Mesothelial cell of epicardium (in vitro differentiated cells): ENCODE data around the gene SLC5A10. TPM values are rescaled to one million over a fixed set of nuclear protein-coding genes. Genes with fewer than 3 reads are reported as not detected.
"Not testable (repeated sequence)": the region's sequence is repeated elsewhere in the genome, so short reads cannot be mapped to it uniquely, and the experiment has no call there.

ENCODE experiments used
- DNase-seq, 2 experiments: peaks; one replicate each; pipeline ENCODE4 v3.0.0; 2021; ENCODE audit warnings: low spot score in 2 of 2; ENCODE audit not compliant: unreplicated experiment in 2 of 2
- H3K27ac Mint-ChIP-seq: 2 replicates; pipeline ENCODE4 v1.8.0; 2021; ENCODE audit warnings: mixed read lengths
- H3K27me3 Mint-ChIP-seq: 2 replicates; pipeline ENCODE4 v1.8.0; 2021; ENCODE audit warnings: low read depth, mixed read lengths
- H3K36me3 Mint-ChIP-seq: 2 replicates; pipeline ENCODE4 v1.8.0; 2021; ENCODE audit warnings: mixed read lengths
- H3K4me1 Mint-ChIP-seq: 2 replicates; pipeline ENCODE4 v1.8.0; 2021; ENCODE audit warnings: mixed read lengths
- H3K4me3 Mint-ChIP-seq: 2 replicates; pipeline ENCODE4 v1.8.0; 2021; ENCODE audit warnings: mild to moderate bottlenecking, moderate library complexity, mixed read lengths
- H3K9me3 Mint-ChIP-seq: 2 replicates; pipeline ENCODE4 v1.8.0; 2021; ENCODE audit warnings: mixed read lengths
- total RNA-seq: library from RNA; stranded (reverse); gene quantifications from 3 replicates; pipeline ENCODE4 v1.2.1, GENCODE V29; 2021
- TF ChIP-seq, protein P1 (sequence below): fragments of 200-600 bp; sonication (generic); IDR thresholded peaks from one replicate; pipeline ENCODE4 v1.5.0; 2021; ENCODE audit warnings: antibody characterized with exemption; ENCODE audit not compliant: unreplicated experiment

SLC5A10 gene
- total RNA-seq, 1 donor from 2014 or later: 0.25 TPM

DNA sequence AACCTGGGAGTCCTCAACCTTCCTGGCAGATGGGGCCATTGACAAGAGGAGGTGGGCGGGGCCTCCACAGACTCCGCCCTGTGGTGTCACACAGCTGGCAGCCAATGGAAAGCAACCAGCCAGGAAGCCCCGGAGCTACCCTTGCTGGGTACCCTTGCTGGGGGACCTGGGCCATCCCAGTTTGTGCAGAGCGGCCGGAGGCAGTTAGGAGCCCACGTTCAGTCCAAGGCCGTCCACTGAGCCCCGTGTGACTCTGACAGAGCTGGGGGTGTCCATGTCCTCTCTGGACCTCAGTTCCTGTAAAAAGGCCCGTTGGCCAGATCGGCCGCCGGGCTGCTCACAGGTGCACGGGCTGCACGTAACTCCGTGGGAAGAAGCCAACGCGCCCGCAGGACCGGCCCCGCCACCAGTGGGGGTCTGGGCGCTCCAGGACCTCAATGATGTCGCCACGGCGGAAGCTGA lies 69.7 kb downstream of the SLC5A10 start:
- Mint-ChIP-seq H3K9me3 (no peaks in the 10 kb centered on the region), H3K4me1 (peaks cover 19% of the 10 kb centered on the region), H3K27ac (no peak overlapping the region), H3K27me3 (no peaks in the 10 kb centered on the region), H3K4me3 (no peak overlapping the region), H3K36me3 (no peaks in the 10 kb centered on the region)
- TF ChIP-seq, protein P1, sequence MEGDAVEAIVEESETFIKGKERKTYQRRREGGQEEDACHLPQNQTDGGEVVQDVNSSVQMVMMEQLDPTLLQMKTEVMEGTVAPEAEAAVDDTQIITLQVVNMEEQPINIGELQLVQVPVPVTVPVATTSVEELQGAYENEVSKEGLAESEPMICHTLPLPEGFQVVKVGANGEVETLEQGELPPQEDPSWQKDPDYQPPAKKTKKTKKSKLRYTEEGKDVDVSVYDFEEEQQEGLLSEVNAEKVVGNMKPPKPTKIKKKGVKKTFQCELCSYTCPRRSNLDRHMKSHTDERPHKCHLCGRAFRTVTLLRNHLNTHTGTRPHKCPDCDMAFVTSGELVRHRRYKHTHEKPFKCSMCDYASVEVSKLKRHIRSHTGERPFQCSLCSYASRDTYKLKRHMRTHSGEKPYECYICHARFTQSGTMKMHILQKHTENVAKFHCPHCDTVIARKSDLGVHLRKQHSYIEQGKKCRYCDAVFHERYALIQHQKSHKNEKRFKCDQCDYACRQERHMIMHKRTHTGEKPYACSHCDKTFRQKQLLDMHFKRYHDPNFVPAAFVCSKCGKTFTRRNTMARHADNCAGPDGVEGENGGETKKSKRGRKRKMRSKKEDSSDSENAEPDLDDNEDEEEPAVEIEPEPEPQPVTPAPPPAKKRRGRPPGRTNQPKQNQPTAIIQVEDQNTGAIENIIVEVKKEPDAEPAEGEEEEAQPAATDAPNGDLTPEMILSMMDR: no peak
- no peak for DNase-seq

DNA sequence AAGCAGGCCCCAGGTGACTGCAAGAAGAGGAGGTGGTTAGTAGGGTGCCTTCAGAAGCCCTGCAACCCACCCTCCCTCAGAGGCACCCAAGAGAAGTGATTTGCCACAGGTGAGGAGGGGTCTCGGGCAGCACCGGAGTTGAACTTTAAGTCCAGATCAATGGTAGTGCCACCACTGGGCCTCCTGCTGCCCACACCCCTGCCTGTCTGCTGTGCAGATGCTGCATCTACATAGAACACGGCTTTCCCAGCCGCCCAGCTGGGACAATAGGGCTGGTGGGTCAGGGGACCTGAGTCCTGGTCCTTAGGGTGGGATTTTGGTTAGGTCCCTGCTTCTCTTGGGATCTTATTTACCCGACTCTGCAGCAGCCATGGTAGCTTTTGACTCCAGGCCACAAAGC lies 70.2 kb downstream of the SLC5A10 start:
- Mint-ChIP-seq H3K27me3 (no peaks in the 10 kb centered on the region), H3K27ac (no peak overlapping the region), H3K4me1 (peaks cover 19% of the 10 kb centered on the region), H3K4me3 (no peak overlapping the region), H3K9me3 (no peaks in the 10 kb centered on the region), H3K36me3 (no peaks in the 10 kb centered on the region)
- no peak for DNase-seq
- TF ChIP-seq, protein P1: no peak

DNA sequence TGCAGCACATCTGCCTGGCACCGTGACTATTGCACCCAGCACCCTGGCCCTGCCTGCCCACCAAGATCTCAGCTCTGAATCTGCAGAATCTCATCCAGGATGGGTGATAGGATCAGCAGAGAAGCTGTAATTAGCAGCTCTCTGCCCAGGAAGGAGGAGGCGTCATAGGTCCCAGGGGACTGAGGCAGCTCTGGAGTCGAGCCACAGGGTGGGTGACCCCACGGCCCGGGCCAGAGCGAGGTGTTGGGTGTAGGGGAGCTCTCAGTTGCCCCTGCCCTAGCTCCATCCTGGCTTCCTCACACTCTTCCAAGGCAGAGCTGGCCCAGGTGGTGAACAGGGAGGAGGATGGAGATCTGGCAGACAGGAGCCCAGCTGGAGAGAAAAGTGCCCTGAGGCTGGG lies 70.8 kb downstream of the SLC5A10 start:
- DNase-seq: no peak
- Mint-ChIP-seq H3K4me1 (peaks cover 19% of the 10 kb centered on the region), H3K4me3 (no peak overlapping the region), H3K36me3 (no peaks in the 10 kb centered on the region), H3K27me3 (no peaks in the 10 kb centered on the region), H3K9me3 (no peaks in the 10 kb centered on the region), H3K27ac (no peak overlapping the region)
- TF ChIP-seq, protein P1: no peak

DNA sequence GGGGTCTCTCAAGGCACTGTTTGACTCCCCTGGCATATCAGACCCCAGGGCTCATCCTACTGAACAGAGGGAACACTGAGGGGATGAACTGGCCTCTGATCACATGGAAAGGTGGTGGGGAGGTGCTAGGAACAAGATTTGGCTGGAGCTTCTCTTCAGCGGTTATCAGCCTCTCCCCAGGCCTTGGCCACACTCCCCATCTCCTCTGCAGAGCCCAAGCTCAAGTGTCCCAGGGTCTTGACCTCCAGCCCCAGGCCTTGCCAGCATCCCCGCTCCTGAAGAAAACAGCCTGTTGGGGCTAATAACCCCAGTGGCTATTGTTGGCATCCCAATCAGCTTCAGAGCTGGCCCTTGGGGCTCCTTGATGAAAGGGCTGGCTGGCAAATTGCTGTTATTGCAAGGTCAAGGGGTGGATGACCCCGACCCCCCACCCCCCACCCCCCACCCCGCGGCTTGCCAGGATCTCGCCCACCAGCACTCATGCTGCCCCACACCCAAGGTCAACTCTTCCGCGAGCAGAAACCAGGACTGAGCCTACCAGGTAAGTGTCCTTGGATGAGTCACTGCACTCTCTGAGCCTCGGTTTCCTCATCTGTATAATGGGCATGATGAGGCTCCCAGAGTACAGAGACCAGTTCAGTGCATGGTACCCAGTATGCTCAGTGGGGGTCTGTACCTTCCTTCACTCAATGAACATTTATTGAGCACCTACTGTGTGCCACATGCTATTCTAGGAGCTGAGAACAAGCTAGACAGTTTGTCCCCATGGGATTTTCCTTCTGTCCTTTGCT lies 71.4 kb downstream of the SLC5A10 start:
- TF ChIP-seq, protein P1: no peak
- H3K4me3 Mint-ChIP-seq: no peak overlapping the region
- DNase-seq: no peak
- H3K36me3 Mint-ChIP-seq: no peaks in the 10 kb centered on the region
- no peaks in the 10 kb centered on the region for H3K27me3 Mint-ChIP-seq
- peaks cover 19% of the 10 kb centered on the region for H3K4me1 Mint-ChIP-seq
- H3K9me3 Mint-ChIP-seq: no peaks in the 10 kb centered on the region
- H3K27ac Mint-ChIP-seq: no peak overlapping the region

DNA sequence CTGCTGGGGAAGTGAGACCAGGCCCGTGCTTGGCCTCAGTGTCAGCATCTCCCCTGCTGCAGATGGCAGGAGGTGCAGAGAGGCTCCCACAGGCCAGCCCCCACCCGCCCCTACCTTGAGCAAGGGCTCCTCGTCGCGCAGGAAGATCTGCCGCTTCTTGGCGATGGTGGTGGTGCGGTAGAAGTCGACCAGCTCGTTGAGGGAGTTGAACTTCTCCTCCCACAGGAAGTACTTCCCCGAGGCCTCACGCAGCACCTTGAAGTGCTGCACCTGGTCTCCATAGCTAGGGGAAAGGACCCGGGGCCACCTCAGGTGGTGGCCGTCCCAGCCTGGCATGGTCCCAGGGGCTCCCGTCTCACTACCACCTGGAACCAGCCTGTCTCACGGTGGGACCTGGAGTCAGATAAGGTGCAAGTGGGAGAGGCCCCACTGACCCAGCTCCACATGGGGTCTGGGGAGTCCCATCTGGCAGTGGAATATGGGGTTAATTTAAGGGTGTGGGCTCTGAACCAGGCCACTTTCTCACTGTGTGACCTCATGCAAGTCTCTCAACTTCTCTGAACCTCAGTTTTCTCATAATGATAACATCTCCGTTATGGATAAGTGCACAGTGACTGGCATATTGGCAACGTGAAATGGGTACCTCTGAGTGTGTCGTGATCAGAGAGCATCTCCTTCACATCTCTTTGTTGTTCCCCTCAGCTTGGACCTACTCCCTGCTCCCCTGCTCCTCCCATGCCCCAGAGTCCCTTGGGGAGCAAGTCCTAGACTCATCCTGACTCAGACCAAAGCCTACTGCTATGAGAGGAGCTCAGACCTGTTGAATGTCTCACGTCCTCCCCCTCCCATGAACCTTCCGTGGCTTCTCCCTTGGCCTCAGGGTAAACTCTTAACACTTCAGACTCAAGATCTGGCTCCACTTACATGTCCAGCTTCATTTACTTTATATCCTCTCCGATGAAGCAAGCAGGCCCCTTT lies 72.4 kb downstream of the SLC5A10 start:
- Mint-ChIP-seq H3K4me1 (peaks cover 12% of the 10 kb centered on the region), H3K27ac (peak overlapping the region; percentile 68), H3K27me3 (no peaks in the 10 kb centered on the region), H3K9me3 (no peaks in the 10 kb centered on the region), H3K36me3 (no peaks in the 10 kb centered on the region), H3K4me3 (no peak overlapping the region)
- no peak for DNase-seq
- TF ChIP-seq, protein P1: no peak

DNA sequence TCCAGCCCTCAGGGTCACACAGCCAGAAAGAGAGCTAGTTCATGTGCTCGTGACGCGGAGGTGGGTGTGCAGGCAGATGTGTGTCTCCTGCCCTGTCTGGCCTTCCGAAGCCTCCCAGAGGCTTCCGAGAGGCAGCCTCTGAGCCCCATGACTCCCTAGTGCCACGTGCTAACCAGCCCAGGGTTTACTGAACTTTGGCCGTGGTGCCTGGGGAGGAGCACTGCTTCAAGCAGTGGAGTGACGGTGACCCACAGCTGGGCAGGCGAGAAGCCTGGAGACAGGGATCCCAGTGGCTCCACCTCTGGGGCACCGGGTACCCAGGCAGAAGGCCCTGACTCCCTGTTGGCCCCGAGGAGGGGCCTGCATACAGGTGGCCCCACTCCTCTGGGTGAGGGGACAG lies 76.7 kb downstream of the SLC5A10 start:
- not testable (repeated sequence) for H3K27me3 Mint-ChIP-seq, H3K4me3 Mint-ChIP-seq, DNase-seq, H3K36me3 Mint-ChIP-seq, H3K4me1 Mint-ChIP-seq, H3K27ac Mint-ChIP-seq, H3K9me3 Mint-ChIP-seq

DNA sequence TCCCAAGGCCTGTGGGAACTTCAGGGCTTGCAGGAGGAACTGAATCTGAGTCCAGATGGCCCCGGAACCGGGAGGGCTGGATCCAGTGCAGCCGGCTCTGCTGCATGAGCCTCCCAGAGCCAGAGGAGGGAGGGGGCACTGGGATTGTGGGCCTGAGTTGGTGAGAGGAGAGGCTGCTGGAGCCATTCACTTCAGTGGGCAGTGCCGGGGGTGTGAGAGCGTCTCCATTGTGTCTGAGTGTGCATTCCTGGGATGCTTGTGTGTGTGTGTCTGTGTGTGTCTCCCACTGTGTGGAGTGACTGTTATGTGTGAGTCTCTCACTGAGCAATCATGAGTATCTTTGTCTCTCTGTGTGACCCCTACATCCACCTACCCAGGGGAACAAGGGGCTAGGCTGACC lies 77.8 kb downstream of the SLC5A10 start:
- not testable (repeated sequence) for H3K9me3 Mint-ChIP-seq, H3K27me3 Mint-ChIP-seq, H3K36me3 Mint-ChIP-seq, H3K4me3 Mint-ChIP-seq, H3K4me1 Mint-ChIP-seq
- DNase-seq: peak in 1 of 2 experiments; percentile 14
- H3K27ac Mint-ChIP-seq: peak overlapping the region; percentile 83

DNA sequence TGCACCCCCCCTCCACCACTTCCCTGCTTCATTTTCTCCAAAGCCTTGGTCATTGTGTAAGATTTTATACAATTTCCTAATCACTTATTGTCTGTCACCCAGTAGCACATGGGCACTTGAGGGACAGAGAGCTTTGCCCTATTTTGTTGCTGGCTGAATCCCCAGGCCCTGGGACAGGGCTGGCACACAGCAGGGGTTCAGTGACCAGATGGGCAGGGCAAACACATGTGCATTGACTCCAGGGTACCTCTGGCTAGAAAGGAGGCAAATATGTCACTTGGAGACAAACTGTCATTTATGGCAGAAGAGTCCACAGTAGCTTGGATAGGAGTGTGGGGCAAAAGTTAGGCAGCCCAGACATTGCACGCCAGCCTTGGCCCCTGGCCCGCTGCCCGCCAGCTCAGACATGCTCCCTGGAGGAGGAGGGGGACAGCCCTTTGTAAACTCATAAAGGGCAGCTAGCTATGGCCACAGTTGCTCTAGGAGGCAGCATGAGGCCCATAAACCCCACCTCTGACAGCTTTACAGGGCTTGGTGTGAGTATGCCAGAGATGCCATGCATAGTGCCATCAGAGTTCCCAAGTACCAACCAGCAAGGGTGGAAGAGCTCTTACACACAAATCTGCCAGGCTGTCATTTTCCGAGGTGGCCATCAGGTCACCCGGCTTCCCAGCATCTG lies 78.9 kb downstream of the SLC5A10 start:
- not testable (repeated sequence) for H3K4me3 Mint-ChIP-seq, DNase-seq, H3K27ac Mint-ChIP-seq, H3K9me3 Mint-ChIP-seq, H3K36me3 Mint-ChIP-seq, H3K4me1 Mint-ChIP-seq, H3K27me3 Mint-ChIP-seq
